IPS-15b (cell line): Measurements from ENCODE around the gene SSR3.

Source experiments
- H3K27me3 ChIP-seq: one replicate; pipeline ENCODE4 v1.6.1; 2013; ENCODE audit warnings: low read length; ENCODE audit not compliant: control insufficient read depth, insufficient read depth
- H3K36me3 ChIP-seq: one replicate; pipeline ENCODE4 v1.6.1; 2013; ENCODE audit warnings: low read length; ENCODE audit not compliant: control insufficient read depth, insufficient read depth
- H3K4me1 ChIP-seq: one replicate; pipeline ENCODE4 v1.6.1; 2013; ENCODE audit warnings: mild to moderate bottlenecking, low read length; ENCODE audit not compliant: control insufficient read depth, insufficient read depth
- H3K4me3 ChIP-seq: one replicate; pipeline ENCODE4 v1.5.1; 2013; ENCODE audit warnings: low read depth, low read length
- H3K9ac ChIP-seq: one replicate; pipeline ENCODE4 v1.6.1; 2013; ENCODE audit warnings: low read depth, mild to moderate bottlenecking, low read length
- H3K9me3 ChIP-seq: one replicate; pipeline ENCODE4 v1.6.1; 2013; ENCODE audit warnings: mild to moderate bottlenecking, low read length; ENCODE audit not compliant: control insufficient read depth, insufficient read depth

Gene SSR3

GRCh38 chr3:156530980-156531379 lies 23.9 kb downstream of the SSR3 start:
- Histone ChIP-seq H3K4me1 (peaks cover 14% of the 10 kb centered on the region), H3K9ac (no peak overlapping the region), H3K27me3 (no peaks in the 10 kb centered on the region), H3K9me3 (no peaks in the 10 kb centered on the region), H3K4me3 (no peak overlapping the region), H3K36me3 (no peaks in the 10 kb centered on the region)

- no peak overlapping the region for H3K4me3 ChIP-seq
- H3K36me3 ChIP-seq, result no peaks in the 10 kb centered on the region
- no peaks in the 10 kb centered on the region for H3K27me3 ChIP-seq
- no peaks in the 10 kb centered on the region for H3K4me1 ChIP-seq
- H3K9me3 ChIP-seq, result no peaks in the 10 kb centered on the region
- H3K9ac ChIP-seq, result no peak overlapping the region
Measured at GRCh38 chr3:156527060-156527459, 27.9 kb downstream of the SSR3 start.

- H3K4me1 ChIP-seq, result no peaks in the 10 kb centered on the region
- no peaks in the 10 kb centered on the region for H3K9me3 ChIP-seq
- no peak overlapping the region for H3K9ac ChIP-seq
- no peak overlapping the region for H3K4me3 ChIP-seq
- no peaks in the 10 kb centered on the region for H3K36me3 ChIP-seq
- H3K27me3 ChIP-seq, result no peaks in the 10 kb centered on the region
Measured at GRCh38 chr3:156525808-156526207, 29.1 kb downstream of the SSR3 start.

GRCh38 chr3:156522673-156523072 lies 32.2 kb downstream of the SSR3 start:
- Histone ChIP-seq H3K27me3 (no peaks in the 10 kb centered on the region), H3K9me3 (no peaks in the 10 kb centered on the region), H3K9ac (no peak overlapping the region), H3K4me3 (no peak overlapping the region), H3K4me1 (no peaks in the 10 kb centered on the region), H3K36me3 (no peaks in the 10 kb centered on the region)

- H3K36me3 ChIP-seq, result no peaks in the 10 kb centered on the region
- H3K9ac ChIP-seq, result no peak overlapping the region
- no peaks in the 10 kb centered on the region for H3K9me3 ChIP-seq
- H3K4me3 ChIP-seq, result no peak overlapping the region
- H3K4me1 ChIP-seq, result no peaks in the 10 kb centered on the region
- no peaks in the 10 kb centered on the region for H3K27me3 ChIP-seq
Measured at GRCh38 chr3:156519758-156520162, 35.2 kb downstream of the SSR3 start.

GRCh38 chr3:156518726-156519125 lies 36.2 kb downstream of the SSR3 start:
- Histone ChIP-seq H3K36me3 (no peaks in the 10 kb centered on the region), H3K27me3 (no peaks in the 10 kb centered on the region), H3K4me3 (no peak overlapping the region), H3K9ac (no peak overlapping the region), H3K4me1 (no peaks in the 10 kb centered on the region), H3K9me3 (no peaks in the 10 kb centered on the region)

- Histone ChIP-seq H3K27me3 (no peaks in the 10 kb centered on the region), H3K36me3 (no peaks in the 10 kb centered on the region), H3K9ac (no peak overlapping the region), H3K4me3 (no peak overlapping the region), H3K4me1 (no peaks in the 10 kb centered on the region), H3K9me3 (no peaks in the 10 kb centered on the region)
Measured at GRCh38 chr3:156516961-156517360, 38.0 kb downstream of the SSR3 start.

GRCh38 chr3:156516284-156516683 lies 38.6 kb downstream of the SSR3 start:
- Histone ChIP-seq H3K9ac (no peak overlapping the region), H3K27me3 (no peaks in the 10 kb centered on the region), H3K4me1 (no peaks in the 10 kb centered on the region), H3K4me3 (no peak overlapping the region), H3K36me3 (no peaks in the 10 kb centered on the region), H3K9me3 (no peaks in the 10 kb centered on the region)

GRCh38 chr3:156513619-156514018 lies 41.3 kb downstream of the SSR3 start:
- H3K9ac ChIP-seq, result no peak overlapping the region
- H3K9me3 ChIP-seq, result no peaks in the 10 kb centered on the region
- no peaks in the 10 kb centered on the region for H3K4me1 ChIP-seq
- H3K4me3 ChIP-seq, result no peak overlapping the region
- no peaks in the 10 kb centered on the region for H3K27me3 ChIP-seq
- no peaks in the 10 kb centered on the region for H3K36me3 ChIP-seq

- H3K4me1 ChIP-seq, result no peaks in the 10 kb centered on the region
- H3K4me3 ChIP-seq, result no peak overlapping the region
- H3K27me3 ChIP-seq, result no peaks in the 10 kb centered on the region
- H3K9me3 ChIP-seq, result no peaks in the 10 kb centered on the region
- H3K36me3 ChIP-seq, result no peaks in the 10 kb centered on the region
- no peak overlapping the region for H3K9ac ChIP-seq
Measured at GRCh38 chr3:156511987-156512677, 42.8 kb downstream of the SSR3 start.

- H3K36me3 ChIP-seq, result no peaks in the 10 kb centered on the region
- H3K27me3 ChIP-seq, result no peaks in the 10 kb centered on the region
- H3K9me3 ChIP-seq, result no peaks in the 10 kb centered on the region
Measured at GRCh38 chr3:156509189-156510174, 45.4 kb downstream of the SSR3 start.

GRCh38 chr3:156507285-156507684 lies 47.6 kb downstream of the SSR3 start:
- H3K36me3 ChIP-seq, result no peaks in the 10 kb centered on the region
- no peak overlapping the region for H3K4me3 ChIP-seq
- H3K27me3 ChIP-seq, result no peaks in the 10 kb centered on the region
- H3K9me3 ChIP-seq, result no peaks in the 10 kb centered on the region
- no peak overlapping the region for H3K9ac ChIP-seq
- no peaks in the 10 kb centered on the region for H3K4me1 ChIP-seq

More at GRCh38 chr3:156509189-156510174, 45.4 kb downstream of the SSR3 start:
- Histone ChIP-seq H3K4me1 (no peaks in the 10 kb centered on the region), H3K9ac (no peak overlapping the region), H3K4me3 (no peak overlapping the region)
